ENCODE results near the gene MYLK. TPM values are rescaled to one million over a fixed set of nuclear protein-coding genes. Genes with fewer than 3 reads are reported as not detected.

Gene MYLK
- total and polyA plus RNA-seq, 2 of the 4 experiments (the other 2 are of a cell fraction), result 299 to 484 TPM

DNA sequence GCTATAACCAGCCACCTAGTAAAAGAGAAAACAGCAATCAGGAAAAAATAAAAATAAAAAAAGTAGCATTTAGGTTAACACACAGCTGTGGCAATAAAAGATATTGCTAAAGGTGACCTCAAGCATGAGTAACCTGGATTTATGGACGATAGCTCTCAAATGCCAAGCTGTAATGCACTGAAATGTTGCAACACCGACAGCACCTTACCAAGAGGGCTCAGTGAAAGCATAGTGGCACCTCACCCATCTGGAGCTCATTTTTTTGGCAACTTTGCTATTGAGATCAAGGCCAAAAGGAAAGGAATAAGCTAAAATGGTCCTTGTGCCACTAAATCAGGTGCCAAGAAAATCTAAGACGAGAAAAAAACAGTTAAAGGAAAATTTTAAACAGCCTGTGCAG lies 301.8 kb downstream of the MYLK start:
- no peak overlapping the region for H4K5ac ChIP-seq (ENCODE audit: low read depth, low read length)
- peak; percentile 40; the same call in 1 of the 2 replicates for TF ChIP-seq CEBPB (IDR thresholded peaks at IDR 0.05; ENCODE audit: low read depth, low read length)
- TF ChIP-seq RCOR1 (IDR thresholded peaks at IDR 0.05; ENCODE audit: insufficient replicate concordance, low read length), result no peak
- no peak overlapping the region for H2AK5ac ChIP-seq (ENCODE audit: low read depth, low read length)
- H3K23ac ChIP-seq (ENCODE audit: low read depth, low read length), result no peak overlapping the region; the same call in 1 of the 2 replicates
- DNase-seq, result no peak
- no peak overlapping the region for H2BK15ac ChIP-seq (ENCODE audit: low read depth, low read length)
- BruUV-seq (replicated peaks), result no TSS peak
- H2BK20ac ChIP-seq (ENCODE audit: low read depth, low read length), result no peak overlapping the region
- H3K4ac ChIP-seq (ENCODE audit: low read depth, low read length), result no peak overlapping the region
- H2AK9ac ChIP-seq (replicated peaks; ENCODE audit: low read depth, low read length, poor library complexity), result no peak overlapping the region
- no peak overlapping the region for H2AFZ ChIP-seq (replicated peaks; ENCODE audit: low read length, poor library complexity)
- H4K8ac ChIP-seq (ENCODE audit: low read depth in 2 of 2, low read length in 2 of 2), result no peak overlapping the region
- 0 out of 2 replicates have a peak, but pooled peaks cover 2% of the 10 kb centered on the region for H3K9me1 ChIP-seq (ENCODE audit: insufficient read depth, low read length)
- no peaks in the 10 kb centered on the region for H3K27me3 ChIP-seq (ENCODE audit: control insufficient read depth, insufficient read depth, low read length)
- no peak overlapping the region for H4K91ac ChIP-seq (ENCODE audit: insufficient read depth, low read depth, low read length)
- H2BK5ac ChIP-seq (ENCODE audit: low read depth, low read length, poor library complexity, severe bottlenecking), result no peak overlapping the region
- no peak overlapping the region for H3K4me2 ChIP-seq (ENCODE audit: low read depth, low read length)
- no peak overlapping the region for H2BK120ac ChIP-seq (ENCODE audit: low read depth, low read length)
- H3K27ac ChIP-seq (ENCODE audit: insufficient read depth, low read length), result no peak overlapping the region
- intact Hi-C loops (cut with micrococcal nuclease) (no loop called here), dilution Hi-C loops (cut with HindIII; ENCODE audit: low sequenced_read_pairs, unreplicated experiment) (no loop called here), in situ Hi-C loops (cut with MboI; ENCODE audit: low sequenced_read_pairs) (no loop called here)
- no peaks in the 10 kb centered on the region for H3K4me1 ChIP-seq (ENCODE audit: control insufficient read depth, insufficient read depth, low read length)
- CTCF ChIA-PET, result interaction anchor here (0.6 kb wide), 1 partner anchor 697 kb away, joined by 3 read pairs; no protein-coding TSS in a partner anchor
- POLR2A ChIA-PET (ENCODE audit: unreplicated experiment), result no interaction called here
- H3K4me3 ChIP-seq (ENCODE audit: insufficient read depth, low read depth, low read length), result no peak overlapping the region
- H3K36me3 ChIP-seq (ENCODE audit: control insufficient read depth, insufficient read depth, low read length), result peaks cover 4% of the 10 kb centered on the region
- WGBS, 2 experiments (ENCODE audit: extremely low coverage in 2 of 2, insufficient read length in 1 of 2), result 40% methylated on average over 1 of the region's 3 CpGs; no CpG with 5 or more reads in 1 of the 2 experiments
- H3K18ac ChIP-seq (ENCODE audit: low read depth, low read length), result no peak overlapping the region
- H4K20me1 ChIP-seq (ENCODE audit: insufficient read depth, low read length), result no peaks in the 10 kb centered on the region
- H3K14ac ChIP-seq (replicated peaks; ENCODE audit: low read depth, low read length), result no peak overlapping the region
- no peak overlapping the region for H3K9ac ChIP-seq (ENCODE audit: low read depth, low read length)
- no peaks in the 10 kb centered on the region for H3K9me3 ChIP-seq (ENCODE audit: control insufficient read depth, insufficient read depth, low read length)
- peaks cover 10 to 22% of the 10 kb centered on the region in 2 experiments for H3K79me1 ChIP-seq (ENCODE audit: low read depth in 1 of 2, low read length in 2 of 2)
- ATAC-seq (ENCODE audit: low read depth), result no peak
- no peak overlapping the region for H3K56ac ChIP-seq (ENCODE audit: extremely low read depth, insufficient read depth, low read length)

Measured in IMR-90 (cell line).